Embryonic facial prominence (tissue), 1 donor: ENCODE measurements around the gene TSPAN5.

Experiments used
- DNase-seq: peaks from one replicate; pipeline ENCODE4 v3.0.0-alpha.2; 2016; ENCODE audit errors: extremely low spot score

TSPAN5 gene

DNA sequence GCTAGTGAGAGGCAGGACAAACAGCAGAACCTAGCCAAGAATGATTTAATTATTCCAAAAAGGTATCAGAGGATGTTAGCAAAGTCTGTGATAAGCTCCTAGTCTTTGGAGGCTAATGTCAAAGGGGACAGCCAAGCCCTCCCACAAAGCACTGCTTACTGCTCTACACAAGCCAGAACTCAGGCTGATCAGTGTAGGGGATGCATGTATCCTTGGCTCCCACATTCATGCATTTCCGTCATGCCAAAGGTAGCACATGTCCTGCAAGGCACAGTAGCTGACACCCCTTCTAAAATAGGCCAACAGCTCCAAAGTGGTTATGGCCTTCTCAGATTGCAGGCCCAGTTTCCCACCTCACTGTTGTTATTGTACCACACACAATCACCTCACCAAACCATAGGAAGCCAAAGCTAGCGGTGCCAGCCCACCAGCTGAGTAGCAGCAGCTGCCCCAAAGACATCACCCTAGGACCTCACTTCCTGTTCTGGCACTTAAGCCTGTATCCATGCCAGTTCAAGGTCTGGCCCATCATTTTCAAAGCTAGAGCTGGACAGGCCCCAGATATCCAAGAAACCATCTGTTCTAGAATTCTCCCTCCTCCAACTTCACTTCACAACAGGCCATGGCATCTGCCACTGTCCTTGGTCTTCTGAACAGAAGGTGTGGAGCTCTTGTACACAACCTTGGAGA lies 40.9 kb downstream of the TSPAN5 start:
- no peak for DNase-seq

DNA sequence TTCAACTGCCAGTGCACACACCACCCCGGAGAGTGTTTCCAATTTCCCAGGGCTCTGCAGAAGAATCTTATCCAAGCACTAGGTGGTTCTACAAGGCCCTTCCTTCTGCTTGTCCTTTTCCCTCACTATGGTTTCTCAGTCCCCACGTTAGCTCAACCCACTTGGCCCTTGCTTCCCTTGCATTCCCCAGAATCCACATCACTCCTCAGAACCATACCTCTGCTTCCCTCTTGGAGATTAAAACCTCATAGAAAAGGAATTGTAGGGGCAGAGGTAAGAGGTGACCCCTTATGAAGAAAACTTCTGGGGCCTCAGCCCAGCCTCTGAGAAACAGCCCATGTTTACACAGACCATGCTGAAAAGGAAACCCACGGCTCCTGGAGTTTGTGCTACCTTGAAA lies 42.4 kb downstream of the TSPAN5 start:
- DNase-seq: no peak

DNA sequence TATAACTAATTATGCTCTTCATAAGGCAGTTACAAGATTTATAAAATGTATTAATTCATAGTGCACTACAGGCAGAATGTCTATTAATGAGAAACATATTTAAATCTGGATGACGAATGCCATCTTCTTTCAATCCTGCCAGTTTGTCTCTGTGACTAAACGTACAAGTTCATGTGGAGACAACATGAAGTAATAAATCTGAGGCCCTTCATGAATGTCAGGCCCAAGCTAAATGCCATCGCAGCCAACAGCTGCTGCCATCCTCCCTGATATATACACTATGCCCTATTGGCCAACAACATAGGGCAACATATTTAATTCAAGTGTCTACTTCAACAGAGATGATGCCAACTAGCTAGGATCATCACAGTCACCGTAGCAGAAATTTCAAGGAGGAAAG lies 43.7 kb downstream of the TSPAN5 start:
- no peak for DNase-seq

DNA sequence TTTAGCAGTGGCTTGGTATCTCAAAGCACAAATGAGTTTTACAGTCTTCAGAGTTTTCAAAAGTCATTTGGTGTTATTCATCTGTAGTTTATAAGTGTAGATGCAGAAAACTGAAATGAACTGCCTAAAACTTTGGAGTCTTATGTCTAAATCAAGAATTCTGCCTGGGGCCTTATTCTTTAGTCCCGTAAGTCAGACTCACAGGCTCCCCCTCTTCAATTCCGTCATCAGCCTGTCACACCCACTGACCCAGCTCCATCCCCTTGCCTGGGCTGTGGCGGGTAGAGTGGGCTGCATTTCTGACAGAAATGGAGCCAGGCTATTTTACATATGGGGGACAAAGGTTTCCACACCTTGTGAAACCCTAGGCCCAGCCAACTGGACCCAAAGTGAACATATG lies 44.3 kb downstream of the TSPAN5 start:
- DNase-seq: no peak

DNA sequence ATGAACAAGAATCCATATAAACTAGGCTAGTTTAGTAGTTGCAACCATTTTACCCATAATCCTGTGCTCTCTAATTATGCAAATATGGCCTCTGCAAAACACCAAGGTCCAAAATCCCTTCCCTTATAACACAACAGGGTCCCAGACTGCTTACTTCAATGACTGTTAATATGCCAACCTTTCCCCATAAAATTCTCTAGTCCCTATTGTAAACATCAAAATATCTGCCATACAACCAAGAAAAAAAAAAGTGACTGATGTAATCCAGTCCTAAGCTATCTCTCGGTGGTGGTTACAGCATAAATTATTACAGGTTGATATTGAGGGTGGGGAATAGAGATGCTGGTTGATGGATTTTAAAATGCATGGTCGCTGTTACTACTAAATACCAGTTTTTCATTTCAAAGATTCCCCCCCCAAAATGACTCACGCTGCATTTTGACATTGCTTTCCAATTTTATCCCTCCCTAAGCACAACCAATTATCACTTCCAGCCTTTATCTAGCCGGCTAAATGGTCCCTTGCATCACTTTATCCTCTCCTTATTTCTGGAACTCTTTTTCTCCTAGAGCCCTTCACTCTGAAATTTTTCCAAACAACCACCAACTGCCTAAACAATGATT lies 44.8 kb downstream of the TSPAN5 start:
- no peak for DNase-seq

DNA sequence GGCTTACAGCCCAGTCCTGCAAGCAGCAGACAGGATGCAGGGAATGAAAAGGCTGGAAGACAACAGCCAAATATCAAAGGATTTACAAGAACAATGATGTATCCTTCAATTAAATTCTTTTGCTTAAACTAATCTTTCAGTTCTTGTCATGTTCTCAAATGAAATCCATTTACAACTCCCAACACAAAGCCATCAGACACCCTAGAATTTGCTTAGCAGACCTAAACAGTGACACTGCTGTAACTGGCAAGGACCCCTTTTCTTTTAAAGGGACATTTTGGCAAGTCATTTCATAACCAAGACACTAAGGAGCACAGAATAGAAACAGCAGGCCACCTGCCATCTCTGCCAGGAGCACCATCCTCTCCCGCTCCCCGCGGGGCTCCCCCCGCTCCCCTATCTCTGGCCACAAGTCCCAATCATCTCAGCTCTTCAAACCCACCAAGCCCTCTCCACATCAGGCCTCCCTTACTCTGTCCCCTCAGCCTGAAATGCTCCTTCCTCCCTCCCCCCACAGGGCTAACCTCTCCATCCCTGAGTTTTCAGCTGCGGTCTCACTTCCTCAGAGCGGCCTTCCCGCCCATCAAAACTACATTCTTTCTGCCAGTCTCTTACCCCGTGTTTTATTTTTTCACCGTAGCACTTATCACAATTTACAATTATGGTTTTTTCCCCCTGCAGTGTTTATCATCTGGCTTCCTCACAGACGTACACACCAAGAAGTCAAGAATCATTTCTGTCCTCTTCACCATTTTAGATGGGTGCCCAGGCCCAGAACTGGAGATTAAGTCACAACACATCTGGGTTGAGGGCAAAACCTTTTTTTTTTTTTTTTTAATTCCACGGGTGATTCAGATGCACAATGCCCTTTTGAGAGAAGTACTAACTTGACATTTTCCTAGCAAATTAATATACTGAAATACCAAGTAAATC lies 45.8 kb downstream of the TSPAN5 start:
- DNase-seq: no peak

DNA sequence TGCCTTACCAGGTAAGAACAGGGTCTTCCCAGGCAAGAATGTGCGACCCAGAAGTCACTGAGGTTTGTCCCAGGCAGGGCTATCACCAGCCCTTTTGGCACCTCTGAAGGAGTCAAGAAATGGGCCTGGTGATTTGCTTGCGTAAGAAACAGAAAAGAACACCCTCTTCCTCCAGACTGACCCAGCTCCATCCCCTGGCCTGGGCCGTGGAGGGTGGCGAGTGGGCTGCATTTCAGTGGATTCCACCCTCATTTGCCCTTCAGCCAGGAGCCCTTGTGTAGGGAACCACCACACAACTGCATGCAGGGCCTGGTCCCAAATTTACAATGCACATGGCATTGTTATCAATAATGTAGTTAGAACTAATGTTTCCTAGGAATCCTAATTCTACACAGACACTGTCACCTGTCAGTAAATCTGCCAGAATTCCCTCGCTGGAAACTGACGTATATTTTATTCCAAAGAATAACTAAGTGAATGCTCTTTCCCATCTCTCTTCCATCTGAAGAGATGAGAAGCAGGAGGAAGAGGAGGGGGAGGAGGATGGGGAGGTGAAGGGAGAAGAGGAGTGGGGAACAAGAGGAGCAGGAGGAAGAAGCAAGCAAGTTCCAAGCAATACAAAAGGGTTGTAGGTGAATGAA lies 46.6 kb downstream of the TSPAN5 start:
- no peak for DNase-seq

DNA sequence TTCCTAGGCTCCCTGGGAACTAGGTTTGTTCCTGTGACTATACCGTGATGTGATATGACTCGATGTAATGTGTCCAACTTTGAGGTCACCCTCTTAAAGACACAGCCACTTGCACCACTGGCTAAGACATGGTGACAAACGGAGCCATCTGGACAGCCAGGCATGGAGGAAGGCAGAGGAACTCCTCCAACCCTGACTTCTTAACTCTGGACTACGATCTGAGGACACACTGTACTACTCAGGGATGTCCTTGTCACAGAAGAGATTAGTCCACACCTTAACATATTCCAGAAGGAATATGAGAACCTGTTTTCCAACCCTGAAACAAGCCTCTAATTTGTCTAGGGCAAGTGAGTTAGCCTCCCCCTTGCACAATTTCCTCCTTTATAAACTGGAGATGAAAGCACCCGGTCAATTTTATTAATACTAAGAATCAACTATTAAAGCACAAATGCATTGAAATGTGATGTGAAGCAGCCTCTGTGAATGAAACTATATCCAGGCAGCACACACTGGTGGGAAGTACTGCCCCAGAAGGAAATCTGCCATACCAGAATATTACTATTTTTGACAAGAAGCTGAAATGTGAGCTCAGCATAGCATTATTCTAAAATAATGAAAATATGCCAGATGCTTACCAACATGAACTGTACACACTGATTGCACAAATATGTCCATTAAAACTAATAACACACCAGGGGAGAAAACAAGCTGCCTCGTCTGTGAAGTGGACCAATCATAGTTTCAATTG lies 47.3 kb downstream of the TSPAN5 start:
- no peak for DNase-seq

DNA sequence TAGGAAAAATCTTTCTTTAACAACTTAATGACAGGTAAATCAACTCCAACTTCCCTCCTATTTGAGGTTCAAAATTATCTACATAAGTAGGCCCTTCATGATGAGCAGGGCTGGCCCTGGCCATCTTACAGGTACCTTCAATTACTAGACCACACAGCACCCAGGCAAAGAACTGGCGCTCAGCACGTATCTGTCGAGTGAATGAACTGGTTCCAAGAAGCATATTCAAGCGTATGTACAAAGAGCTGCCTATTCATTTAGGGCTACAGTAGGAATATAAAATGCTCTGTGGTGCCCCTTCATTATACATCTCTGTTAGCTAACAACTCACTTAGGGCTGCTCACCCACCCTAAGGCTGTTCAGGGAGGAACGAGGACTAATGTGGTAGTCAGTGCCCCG lies 48.0 kb downstream of the TSPAN5 start:
- no peak for DNase-seq

DNA sequence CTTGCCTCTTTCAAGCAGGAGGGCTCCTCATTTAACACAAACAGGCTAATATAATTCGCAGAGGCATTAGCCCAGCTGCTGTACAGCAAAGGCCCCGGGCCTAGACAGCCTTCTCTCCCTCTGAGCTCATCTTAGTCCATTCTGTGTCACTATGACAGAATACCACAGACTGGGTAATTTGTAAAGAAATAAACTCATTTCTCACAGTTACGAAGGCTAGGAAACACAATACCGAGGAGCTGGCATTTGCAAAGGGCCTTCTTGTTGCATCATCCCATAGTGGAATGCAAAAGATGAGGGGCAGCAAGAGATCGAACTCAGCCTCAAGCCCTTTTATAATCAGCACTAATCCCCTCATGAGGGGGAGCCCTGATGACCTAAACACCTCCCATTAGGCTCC lies 48.5 kb downstream of the TSPAN5 start:
- DNase-seq: no peak

DNA sequence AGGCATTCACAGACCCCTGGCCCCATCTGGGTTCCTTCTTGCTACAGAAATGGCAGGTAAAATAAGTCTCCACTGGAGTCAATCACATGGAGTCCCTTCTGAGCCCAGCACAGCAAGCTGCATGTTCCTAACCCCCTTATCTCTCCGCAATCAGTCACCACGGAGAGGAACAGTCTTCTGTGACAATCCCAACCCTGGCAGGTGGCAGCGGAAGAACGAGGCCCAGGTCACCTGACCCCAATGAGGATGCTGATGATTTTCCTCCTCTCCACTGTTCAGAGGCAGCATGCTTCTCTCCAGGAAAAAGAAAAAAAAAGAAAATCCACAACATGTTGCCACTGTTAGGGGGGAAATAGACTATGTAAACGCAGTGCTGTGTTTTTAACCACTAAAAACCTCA lies 50.1 kb downstream of the TSPAN5 start:
- DNase-seq: no peak

DNA sequence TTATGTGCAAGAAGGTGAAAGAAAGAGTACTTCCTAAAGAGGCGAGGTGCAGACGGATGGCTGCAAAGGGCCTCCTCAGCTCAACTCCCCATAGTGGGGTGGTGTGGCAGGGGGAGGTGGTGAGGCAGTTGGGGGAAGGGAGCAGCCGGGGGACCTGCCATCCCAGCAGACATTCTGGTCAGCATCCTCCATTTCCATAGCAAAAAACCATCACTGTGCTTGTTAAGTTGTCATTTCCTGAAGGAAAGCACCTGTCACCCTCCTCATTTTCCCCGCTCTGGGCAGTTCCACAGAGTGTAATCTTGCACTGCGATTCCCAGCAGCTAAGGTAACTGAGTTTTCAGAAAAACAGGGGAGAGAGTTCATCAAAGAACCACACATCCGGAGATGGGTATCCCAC lies 51.5 kb downstream of the TSPAN5 start:
- DNase-seq: no peak

DNA sequence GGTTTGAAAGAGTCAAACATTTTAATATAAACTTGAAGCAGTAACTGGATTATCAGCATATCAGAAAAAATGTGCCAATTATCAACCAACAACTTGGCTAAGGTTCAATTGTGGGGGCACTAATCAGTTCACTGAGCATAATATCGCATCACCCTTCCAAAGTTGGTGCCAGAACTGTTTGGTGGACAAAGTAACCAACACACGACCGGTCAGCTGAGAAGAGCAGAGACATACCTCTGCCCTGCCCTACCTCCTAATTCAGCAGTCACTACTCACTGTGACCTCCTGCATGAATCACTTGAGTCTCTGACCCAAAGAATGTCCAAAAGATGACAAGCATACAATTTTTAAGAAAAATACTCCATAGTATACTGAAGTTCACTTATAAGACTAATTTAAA lies 53.2 kb downstream of the TSPAN5 start:
- DNase-seq: no peak

DNA sequence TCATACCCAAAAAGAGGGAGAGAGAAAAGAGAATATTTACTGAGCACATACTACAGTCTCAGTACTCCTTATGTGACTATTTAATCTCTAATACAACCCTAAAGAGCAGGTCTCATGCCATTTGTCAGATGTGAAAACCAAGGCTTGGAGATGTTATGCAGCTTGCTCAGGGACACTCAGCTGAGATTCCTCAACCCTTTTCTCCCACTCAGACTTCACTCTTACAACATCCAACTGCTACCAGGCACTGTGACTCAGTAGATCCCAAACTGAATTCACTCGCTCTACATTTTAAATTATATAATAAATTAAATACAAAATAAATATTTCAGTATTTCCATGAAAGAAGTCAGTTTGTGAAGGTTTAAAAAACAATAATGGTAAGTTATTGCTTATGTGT lies 53.7 kb downstream of the TSPAN5 start:
- no peak for DNase-seq

DNA sequence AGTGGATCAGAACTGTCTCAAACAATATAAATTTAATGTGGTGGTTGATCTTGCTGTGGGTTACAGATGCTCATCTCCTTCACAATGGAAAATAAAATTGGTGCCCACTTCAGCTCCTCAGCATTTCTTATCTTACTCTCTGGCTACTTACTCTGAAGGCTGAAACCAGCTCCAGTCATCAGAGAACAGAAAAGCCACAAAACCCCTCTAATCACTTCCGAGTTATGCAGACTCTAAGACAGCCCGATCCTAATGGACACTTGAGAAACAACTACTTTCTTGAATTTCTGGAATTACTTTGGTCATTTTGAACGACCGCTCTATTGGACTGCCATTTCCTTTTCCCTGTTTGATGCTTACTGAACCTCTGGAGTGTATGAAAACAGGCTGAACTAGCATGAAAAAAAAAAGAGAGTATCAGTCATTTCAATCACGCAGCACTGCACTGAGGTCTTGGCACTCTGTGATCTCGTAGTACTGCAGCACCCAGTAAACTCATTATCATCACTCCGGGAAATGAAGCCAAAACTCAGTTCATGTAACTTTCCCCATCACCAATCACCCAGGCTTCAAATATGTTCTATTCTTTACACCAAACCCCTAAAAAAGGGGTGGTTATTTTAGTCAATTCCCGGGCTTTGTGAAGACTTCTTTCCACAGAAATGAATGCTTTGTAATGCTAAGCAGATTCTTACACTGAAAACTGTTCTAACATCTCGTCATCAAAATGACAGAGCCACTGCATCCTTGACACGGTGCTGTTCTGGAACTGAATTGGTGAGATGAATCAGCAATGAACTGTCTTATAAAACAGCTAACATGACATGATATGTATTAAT lies 54.5 kb downstream of the TSPAN5 start:
- no peak for DNase-seq

DNA sequence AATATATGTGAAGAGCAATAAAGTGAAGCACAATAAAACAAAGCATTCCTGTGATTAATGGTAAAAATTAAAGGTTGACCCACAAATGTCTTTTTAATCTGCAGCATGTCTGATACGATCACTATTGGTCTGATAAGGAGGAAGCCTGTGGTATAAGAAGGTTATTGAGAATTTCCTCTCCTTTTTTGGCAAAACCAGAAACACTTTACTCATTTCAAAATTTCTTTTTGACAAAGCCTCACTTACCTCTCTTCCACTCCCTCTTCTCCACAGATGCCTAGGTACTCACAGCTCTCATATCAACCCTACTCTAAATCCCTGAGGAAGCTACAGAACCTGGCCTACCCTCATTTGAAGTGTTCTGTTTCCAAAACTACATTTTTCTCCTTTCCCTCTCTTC lies 56.1 kb downstream of the TSPAN5 start:
- no peak for DNase-seq

DNA sequence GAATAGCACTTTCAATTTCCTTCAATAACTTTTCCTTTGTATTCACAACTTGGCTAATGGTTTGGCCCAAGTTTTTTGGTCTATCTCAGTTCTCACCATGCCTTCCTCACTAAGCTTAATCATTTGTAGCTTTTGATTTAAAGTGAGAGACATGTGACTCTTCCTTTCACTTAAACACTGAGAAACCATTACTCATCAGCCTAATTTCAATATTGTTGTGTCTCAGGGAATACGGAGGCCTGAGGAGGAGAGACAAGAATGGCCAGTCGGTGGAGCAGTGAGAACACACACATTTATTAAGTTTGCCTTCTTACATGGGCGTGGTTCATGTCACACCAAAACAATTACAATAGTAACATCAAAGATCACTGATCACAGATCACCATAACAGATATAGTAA lies 56.7 kb downstream of the TSPAN5 start:
- no peak for DNase-seq

DNA sequence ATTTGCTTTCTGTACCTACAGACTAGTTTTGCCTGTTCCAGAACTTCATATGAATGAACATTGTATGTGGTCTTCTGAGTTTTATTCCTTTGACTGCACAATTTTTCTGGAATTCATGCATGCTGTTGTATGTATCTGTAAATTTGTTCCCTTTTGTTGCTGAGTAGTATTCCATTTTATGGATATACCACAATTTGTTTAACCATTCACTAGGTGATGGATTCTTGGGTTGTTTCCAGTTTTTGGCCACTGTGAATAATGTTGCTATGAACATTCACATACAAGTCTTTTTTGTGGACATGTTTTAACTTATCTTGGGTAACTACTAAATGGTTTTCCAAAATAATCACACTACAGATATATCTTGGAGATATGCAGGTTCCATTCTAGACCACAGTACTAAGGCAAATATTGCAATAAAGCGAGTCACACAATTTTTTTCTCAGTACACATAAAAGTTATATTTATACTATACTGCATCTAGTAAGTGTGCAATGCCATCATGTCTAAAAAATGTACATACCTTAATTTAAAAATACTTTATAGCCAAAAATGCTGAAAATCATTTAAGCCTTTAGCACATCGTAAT lies 58.7 kb downstream of the TSPAN5 start:
- no peak for DNase-seq

DNA sequence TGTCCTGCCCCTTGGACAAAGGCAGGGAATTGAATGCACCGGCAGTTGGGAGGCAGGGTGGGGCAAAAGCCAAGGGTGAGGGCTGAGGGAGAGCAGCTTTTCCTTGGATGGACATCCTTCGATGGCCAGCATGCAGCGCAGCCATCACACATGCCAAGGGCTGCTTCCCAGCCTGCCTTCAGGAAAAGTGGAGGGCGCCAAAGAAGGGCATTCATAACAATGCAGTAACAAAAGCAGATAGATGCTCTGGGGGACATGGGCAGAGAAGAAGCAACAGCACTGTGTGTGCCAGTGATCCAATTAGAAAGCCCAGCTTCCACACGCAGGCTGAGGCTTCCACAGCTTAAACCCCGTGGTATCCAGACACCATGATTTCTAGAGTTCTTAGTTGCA lies 71.5 kb downstream of the TSPAN5 start:
- DNase-seq: no peak

DNA sequence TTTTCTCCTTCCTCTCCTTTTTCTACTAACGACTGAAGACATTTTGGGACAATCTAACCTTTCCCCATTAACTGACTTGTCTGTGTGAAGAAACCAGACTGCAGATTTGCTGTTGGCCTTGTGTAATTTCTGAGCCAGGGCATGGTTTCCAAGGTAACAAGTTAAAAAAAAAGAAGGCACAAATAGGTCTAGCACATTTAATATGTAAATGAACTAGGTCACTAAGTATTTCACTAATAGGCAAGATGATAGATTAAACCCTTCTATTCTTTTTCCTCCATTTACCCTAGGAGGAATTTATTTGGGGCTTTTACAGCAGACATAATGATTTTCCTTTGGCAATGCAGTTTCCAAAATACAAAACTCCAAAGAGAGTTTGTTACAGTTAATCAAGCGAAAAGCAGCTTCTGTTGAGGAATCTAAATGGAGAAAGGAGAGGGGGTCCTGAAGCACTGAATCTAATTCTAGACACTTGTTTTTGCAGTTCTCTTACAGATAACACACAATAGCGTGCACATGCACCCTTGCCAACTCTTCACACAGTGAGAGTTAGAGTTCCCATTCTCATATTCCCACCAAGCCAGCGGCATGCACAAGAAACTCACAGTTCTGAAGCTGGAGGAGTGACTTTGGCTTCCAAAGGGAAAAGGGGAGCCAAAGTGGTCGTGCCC lies 72.0 kb downstream of the TSPAN5 start:
- DNase-seq: no peak
